Stimulated activated naive CD8-positive, alpha-beta T cell treated with anti-CD3 and anti-CD28 coated beads, Interleukin-15, amount 100 ng/mL, for 72 hours (primary cell): ENCODE measurements around the gene EIF2S2.

Experiments used
- ATAC-seq: fragments of 150-1000 bp; cut with Tn5 transposase; 2 replicates; pipeline ENCODE4 v1.10.0; 2021; ENCODE audit warnings: mild to moderate bottlenecking, moderate library complexity
- DNase-seq, 2 donors: peaks; one replicate each; pipeline ENCODE4 v3.0.0; 2021 to 2022
- H3K27ac Mint-ChIP-seq, 2 donors: one replicate each; pipeline ENCODE4 v1.8.0; 2022; ENCODE audit warnings: mild to moderate bottlenecking in 2 of 2, mixed read lengths in 2 of 2, moderate library complexity in 2 of 2
- H3K27me3 Mint-ChIP-seq: one replicate; pipeline ENCODE4 v1.8.0; 2022; ENCODE audit warnings: mixed read lengths
- H3K4me1 Mint-ChIP-seq: one replicate; pipeline ENCODE4 v1.8.0; 2022; ENCODE audit warnings: mild to moderate bottlenecking, mixed read lengths
- H3K4me3 Mint-ChIP-seq, 2 donors: one replicate each; pipeline ENCODE4 v1.8.0; 2022; ENCODE audit warnings: mild to moderate bottlenecking in 2 of 2, mixed read lengths in 2 of 2, moderate library complexity in 1 of 2
- H3K9me3 Mint-ChIP-seq, 2 donors: one replicate each; pipeline ENCODE4 v1.8.0; 2022; ENCODE audit warnings: mixed read lengths in 2 of 2

The EIF2S2 gene

DNA sequence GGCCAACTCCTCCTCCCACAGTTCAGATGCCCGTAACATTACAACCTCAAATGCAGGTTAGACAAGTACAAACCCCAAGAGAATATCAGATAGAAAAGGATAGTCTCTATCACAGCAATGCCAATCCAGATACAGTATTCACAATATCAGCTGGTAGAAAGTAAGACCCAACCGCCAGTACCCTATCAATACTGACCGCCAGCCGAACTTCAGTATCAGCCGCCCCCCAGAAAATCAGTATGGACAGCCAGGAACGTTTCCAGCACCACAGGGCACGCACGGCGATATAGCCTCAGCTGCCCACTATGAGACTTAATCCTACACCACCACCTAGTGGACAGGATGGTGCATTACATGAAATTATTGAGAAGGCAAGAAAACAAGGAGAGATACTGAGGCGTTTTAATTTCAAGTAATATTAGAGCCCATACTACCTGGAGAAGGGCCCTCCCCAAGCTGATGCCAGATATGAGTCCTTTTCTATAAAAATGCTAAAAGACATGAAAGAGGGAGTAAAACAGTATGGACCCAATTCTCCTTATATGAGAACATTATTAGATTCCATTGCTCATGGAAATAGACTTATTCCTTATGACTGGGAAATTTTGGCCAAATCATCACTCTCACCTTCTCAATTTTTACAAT is 17.6 kb upstream of the EIF2S2 start:
- Mint-ChIP-seq H3K9me3 (no peaks in the 10 kb centered on the region), H3K4me1 (peaks cover 7% of the 10 kb centered on the region), H3K27ac (no peak overlapping the region), H3K27me3 (peaks cover 19% of the 10 kb centered on the region), H3K4me3 (peak overlapping the region in 1 of 2 donors; percentile 16)
- ATAC-seq (peak; percentile 84), DNase-seq (peak; percentile 56 to 62)

DNA sequence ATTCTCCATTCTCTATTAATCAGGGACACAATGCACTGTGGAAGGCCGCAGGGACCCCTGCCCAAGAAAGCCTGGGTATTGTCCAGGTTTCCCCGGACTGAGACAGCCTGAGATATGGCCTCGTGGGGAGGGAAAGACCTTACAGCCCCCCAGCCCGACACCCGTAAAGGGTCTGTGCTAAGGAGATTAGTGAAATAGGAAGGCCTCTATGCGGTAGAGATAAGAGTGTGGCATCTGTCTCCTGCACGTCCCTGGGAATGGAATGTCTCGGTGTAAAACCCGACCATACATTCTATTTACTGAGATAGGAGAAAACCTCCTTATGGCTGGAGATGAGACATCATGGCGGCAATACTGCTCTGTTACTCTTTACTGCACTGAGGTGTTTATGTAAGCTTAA is 15.7 kb upstream of the EIF2S2 start:
- no peak for ATAC-seq
- Mint-ChIP-seq H3K27ac (no peak overlapping the region), H3K9me3 (no peaks in the 10 kb centered on the region), H3K4me1 (peaks cover 14% of the 10 kb centered on the region), H3K4me3 (no peak overlapping the region), H3K27me3 (peaks cover 19% of the 10 kb centered on the region)
- DNase-seq = no peak

DNA sequence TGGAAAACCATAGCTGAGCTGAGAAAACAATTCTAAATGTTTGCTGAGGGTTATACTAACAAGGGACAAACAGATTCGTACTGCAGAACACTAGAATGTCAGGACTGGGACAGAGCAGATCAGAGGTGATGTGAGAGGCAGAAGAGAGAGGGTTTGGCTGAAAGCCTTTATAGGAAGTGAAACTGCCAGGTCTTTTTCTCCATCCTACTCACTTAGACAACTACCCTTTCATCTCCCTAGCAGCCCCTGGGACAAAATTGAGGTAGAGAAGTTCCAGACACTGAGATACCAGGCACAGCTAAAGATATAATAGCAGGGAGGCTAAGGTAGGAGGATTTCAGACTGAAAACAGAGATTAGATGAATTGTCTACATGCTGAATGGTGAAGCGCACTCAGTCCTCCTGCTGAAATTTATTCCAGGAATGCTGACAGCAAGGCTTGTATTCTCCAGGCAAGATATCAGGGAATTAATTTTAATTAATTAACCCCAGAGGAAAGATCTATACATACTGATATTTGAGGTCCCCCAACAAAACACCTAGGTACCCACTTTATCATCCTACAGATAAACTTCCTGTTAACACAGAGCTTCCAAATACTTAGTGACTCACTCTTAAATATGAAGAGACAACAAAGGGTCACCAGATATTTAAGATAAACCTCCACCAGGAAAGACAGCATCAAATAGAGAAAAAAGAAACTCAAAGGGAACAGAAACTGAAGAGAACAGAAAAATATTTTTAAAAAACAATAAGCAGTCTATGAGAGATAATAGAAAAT is 12.6 kb upstream of the EIF2S2 start:
- ATAC-seq = no peak
- peaks cover 14% of the 10 kb centered on the region for H3K4me1 Mint-ChIP-seq
- H3K27me3 Mint-ChIP-seq = peaks cover 19% of the 10 kb centered on the region
- no peak for DNase-seq
- peak overlapping the region in 1 of 2 donors; percentile 1 for H3K27ac Mint-ChIP-seq
- H3K4me3 Mint-ChIP-seq = no peak overlapping the region
- H3K9me3 Mint-ChIP-seq = no peaks in the 10 kb centered on the region

DNA sequence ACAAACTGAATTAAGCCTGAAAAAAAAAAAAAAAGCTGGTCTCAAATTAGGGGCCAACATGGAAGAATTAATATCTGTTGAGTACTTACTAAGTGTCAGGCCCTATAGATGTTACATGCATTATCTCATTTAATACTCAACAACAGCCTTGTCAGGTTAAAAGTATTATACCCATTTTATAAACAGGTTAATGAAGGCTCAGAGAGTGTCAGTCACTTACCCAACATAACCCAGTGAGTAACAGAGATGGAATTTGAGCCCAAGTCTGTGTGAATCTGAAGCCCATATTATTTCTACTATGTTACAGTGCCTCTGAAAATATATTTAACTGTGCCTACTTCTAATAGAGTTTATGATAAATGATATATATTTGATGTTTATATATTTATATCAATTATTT is 11.3 kb upstream of the EIF2S2 start:
- Mint-ChIP-seq H3K27me3 (peaks cover 19% of the 10 kb centered on the region), H3K9me3 (no peaks in the 10 kb centered on the region), H3K27ac (no peak overlapping the region), H3K4me1 (peaks cover 14% of the 10 kb centered on the region), H3K4me3 (no peak overlapping the region)
- no peak for DNase-seq
- no peak for ATAC-seq

DNA sequence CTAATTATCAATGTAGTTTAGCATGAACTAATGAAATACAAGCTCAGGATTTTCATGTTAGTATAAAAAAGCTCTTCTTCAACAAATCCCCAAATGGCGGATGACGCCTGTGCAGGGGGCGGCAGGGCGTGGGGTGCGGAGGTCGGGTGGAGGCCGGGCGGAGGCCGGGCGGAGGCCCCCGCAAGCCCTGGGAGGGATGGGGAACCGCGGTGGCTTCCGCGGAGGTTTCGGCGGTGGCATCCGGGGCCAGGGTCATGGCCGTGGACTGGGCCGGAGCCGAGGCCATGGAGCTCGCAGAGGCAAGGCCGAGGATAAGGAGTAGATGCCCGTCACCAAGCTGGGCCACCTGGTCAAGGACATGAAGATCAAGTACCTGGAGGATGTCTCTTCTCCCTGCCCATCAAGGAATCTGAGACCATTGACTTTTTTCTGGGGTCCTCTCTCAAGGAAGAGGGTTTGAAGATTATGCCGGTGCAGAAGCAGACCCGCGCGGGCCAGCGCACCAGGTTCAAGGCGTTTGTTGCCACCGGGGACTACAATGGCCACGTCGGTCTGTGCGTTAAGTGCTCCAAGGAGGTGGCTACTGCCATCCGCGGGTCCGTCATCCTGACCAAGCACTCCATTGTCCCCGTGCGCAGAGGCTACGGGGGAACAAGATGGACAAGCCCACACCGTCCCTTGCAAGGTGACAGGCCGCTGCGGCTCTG is 10.4 kb upstream of the EIF2S2 start:
- H3K4me3 Mint-ChIP-seq = no peak overlapping the region
- H3K4me1 Mint-ChIP-seq = peaks cover 14% of the 10 kb centered on the region
- H3K27ac Mint-ChIP-seq = no peak overlapping the region
- peaks cover 19% of the 10 kb centered on the region for H3K27me3 Mint-ChIP-seq
- DNase-seq = no peak
- no peak for ATAC-seq
- H3K9me3 Mint-ChIP-seq = no peaks in the 10 kb centered on the region

DNA sequence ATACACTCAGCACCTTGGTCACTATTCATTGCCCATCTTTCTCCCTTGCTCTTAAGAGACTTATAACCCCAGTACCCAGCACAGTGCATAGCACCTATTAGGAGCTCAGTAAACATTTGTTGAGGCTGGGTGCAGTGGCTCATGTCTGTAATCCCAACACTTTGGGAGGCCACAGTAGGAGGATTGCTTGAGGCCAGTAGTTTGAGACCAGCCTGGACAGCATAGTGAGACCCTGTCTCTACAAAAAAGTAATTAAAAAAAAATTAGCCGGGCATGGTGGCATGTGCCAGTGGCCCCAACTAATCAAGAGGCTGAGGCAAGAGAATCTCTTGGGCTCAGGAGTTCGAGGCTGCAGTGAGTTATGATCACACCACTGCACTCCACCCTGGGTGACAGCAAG is 8.2 kb upstream of the EIF2S2 start:
- no peak for ATAC-seq
- Mint-ChIP-seq H3K27ac (no peak overlapping the region), H3K4me1 (peaks cover 13% of the 10 kb centered on the region), H3K4me3 (no peak overlapping the region), H3K9me3 (no peaks in the 10 kb centered on the region), H3K27me3 (no peaks in the 10 kb centered on the region)
- no peak for DNase-seq

DNA sequence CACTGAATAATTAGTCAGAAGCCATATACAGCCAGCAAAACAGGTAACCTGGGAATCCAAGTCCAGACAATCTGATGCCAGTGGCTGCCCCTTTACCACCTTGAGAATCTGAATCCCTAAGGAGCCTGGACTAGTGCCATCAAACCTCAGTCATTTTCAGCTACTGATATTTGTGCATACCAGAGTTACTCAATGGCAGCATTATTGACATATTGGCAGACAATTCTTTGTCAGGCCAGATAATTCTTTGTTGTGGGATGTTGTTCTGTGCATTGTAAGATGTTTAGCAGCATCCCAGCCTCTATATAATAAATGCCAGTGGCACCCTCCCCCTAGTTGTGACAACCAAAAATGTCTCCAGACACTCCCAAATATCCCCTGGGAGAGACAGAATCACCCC is 3.2 kb upstream of the EIF2S2 start:
- H3K9me3 Mint-ChIP-seq = no peaks in the 10 kb centered on the region
- H3K4me3 Mint-ChIP-seq = no peak overlapping the region
- H3K27ac Mint-ChIP-seq = no peak overlapping the region
- ATAC-seq = no peak
- no peaks in the 10 kb centered on the region for H3K27me3 Mint-ChIP-seq
- H3K4me1 Mint-ChIP-seq = peaks cover 13% of the 10 kb centered on the region
- DNase-seq = no peak

DNA sequence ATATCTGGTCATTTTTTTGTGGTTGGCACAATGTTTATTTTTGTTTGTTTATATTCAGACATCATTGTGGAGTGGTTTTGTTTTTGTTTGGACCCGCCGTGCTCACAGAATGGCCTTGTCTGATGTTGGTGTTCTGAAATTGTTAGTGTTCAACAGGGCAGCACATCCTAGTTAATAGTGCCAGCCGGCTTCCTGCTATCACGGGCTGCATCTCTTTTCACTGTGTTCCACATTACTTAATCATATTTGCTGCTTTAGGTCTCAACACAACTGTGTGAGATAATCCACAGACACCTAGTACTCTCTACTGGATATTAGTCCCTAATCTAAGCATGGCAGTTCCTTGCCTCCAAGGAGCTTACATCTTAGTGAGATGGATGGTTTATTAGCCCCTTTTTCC is 2.8 kb upstream of the EIF2S2 start:
- H3K9me3 Mint-ChIP-seq = no peaks in the 10 kb centered on the region
- H3K27ac Mint-ChIP-seq = peak overlapping the region in 1 of 2 donors; percentile 35
- H3K4me1 Mint-ChIP-seq = peaks cover 17% of the 10 kb centered on the region
- no peaks in the 10 kb centered on the region for H3K27me3 Mint-ChIP-seq
- no peak for DNase-seq
- H3K4me3 Mint-ChIP-seq = no peak overlapping the region
- ATAC-seq = no peak

DNA sequence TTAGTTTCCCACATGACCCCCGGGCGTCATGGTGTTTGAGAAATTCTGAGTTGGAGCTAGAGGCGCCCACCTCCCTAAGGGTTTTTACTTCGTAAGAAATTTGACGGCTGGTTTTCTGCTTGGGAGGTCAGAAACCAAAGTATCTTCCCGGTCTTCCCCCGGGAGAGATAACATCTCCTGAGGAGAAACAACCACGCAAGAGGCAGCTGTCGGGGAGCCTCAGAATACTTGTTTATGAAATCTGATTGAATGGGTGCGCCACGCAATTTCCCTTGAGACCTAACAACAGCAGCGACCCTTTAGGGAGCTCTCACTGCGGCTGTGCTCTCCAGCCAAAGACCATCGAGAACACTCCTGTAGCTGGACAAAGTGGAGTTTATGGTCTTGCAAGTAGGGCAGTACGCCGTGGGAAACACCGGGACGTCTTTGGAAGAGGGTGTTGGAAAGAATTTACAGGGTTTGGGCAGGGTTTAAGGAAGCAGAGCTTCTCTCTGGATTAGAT is 608 bp upstream of the EIF2S2 start:
- Mint-ChIP-seq H3K27me3 (no peaks in the 10 kb centered on the region), H3K27ac (peak overlapping the region; percentile 100), H3K4me3 (peak overlapping the region; percentile 90 to 92), H3K9me3 (no peaks in the 10 kb centered on the region), H3K4me1 (peaks cover 39% of the 10 kb centered on the region)
- DNase-seq (peak in 1 of 2 donors; percentile 30), ATAC-seq (no peak)

DNA sequence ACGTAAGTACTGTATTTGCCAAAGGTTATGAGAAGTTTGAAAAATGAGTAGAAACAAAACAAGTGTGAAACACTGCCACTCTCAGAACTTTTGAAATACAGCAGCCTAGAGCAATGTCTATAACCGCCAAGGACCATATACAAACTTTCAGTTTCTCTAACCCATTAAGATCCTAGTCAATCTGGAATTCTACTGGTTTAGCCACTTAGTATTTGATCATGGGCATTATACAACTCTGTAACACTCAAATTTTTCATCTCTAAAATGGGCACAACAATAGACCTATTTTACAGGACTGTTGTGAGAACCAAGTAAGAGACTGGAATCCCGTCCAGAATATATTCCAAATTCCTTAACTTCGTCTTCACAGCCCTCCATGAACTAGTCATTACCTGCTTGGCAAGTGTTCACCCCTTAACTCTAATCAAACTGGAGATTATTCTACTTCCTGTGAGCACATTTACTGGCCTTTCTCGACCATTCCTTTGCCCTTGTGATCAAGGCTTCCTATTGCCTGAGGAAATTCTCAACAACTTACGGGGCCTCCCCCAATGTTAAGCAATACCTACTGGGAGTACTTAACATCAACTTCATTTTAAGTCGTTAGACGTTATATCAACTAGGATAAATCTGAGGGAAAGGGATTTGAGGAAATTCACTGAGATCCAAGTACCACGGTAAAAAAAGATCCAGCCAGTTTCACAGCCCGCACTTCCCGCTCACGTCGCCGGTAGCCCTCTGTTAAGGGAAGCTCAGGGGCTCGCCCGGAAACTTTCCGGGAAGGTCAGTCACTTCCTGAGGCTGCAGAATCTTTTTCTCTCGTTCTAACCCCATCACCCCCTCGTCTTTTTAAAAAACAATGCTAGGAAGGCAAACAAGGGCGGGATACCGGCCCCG is 1.1 kb downstream of the EIF2S2 start:
- Mint-ChIP-seq H3K27ac (peak overlapping the region; percentile 100), H3K27me3 (no peaks in the 10 kb centered on the region), H3K9me3 (no peaks in the 10 kb centered on the region), H3K4me1 (peaks cover 55% of the 10 kb centered on the region), H3K4me3 (peak overlapping the region; percentile 90 to 92)
- DNase-seq (peak in 1 of 2 donors; percentile 15), ATAC-seq (peak; percentile 6)

DNA sequence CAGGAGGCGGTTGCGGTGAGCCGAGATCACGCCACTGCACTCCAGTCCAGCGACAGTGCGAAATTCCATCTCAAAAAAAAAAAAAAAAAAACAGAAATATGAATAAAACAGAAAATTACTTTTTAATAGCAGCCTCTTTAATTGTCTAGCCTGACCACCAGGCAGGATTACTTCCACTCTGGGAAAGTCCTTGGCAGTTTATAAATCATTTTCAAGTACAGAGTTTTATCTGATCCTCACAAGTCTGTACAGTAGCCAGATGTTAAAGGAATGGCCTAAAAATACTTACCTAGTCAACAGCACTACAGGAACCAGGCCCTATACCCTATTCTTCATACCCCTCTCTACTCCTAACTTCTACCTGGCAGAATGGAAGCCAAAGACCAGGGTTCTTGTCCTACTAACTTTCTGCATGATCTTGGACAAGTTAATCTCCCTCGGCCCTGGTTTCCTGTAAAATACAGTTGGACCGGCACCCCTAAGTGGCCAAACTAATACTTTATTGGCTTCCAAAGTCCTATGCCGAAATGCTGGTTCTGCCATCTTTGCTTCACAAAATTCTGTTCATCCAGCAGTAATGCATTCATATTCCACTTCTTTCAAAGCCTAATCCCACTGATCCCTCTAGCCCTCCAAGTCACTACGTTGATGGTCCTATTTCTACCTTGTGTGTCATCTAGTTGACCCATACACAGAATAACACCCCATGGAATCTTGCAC is 1.9 kb downstream of the EIF2S2 start:
- DNase-seq (no peak), ATAC-seq (no peak)
- Mint-ChIP-seq H3K4me1 (peaks cover 63% of the 10 kb centered on the region), H3K9me3 (no peaks in the 10 kb centered on the region), H3K27ac (peak overlapping the region; percentile 100), H3K4me3 (peak overlapping the region; percentile 90 to 92), H3K27me3 (no peaks in the 10 kb centered on the region)

DNA sequence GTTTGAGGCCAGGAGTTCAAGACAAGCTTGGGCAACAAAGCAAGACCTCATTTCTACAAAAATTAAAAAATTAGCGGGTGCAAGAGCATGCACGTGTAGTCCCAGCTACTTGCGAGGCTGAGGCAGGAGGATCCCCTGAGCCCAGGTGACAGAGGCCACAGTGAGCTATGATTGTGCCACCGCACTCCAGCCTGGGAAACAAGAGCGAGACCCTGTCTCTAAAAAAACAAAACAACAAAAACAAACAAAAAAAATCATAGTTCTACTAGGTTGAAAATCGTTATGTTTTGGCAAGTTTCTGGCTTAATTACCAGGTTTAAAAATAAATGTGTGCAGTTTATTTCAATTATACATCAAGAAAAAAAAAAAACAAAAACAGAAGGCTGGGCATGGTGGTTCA is 2.6 kb downstream of the EIF2S2 start:
- Mint-ChIP-seq H3K9me3 (no peaks in the 10 kb centered on the region), H3K27ac (peak overlapping the region in 1 of 2 donors; percentile 86), H3K27me3 (no peaks in the 10 kb centered on the region), H3K4me3 (peak overlapping the region; percentile 90 to 92), H3K4me1 (peaks cover 71% of the 10 kb centered on the region)
- DNase-seq (no peak), ATAC-seq (no peak)

DNA sequence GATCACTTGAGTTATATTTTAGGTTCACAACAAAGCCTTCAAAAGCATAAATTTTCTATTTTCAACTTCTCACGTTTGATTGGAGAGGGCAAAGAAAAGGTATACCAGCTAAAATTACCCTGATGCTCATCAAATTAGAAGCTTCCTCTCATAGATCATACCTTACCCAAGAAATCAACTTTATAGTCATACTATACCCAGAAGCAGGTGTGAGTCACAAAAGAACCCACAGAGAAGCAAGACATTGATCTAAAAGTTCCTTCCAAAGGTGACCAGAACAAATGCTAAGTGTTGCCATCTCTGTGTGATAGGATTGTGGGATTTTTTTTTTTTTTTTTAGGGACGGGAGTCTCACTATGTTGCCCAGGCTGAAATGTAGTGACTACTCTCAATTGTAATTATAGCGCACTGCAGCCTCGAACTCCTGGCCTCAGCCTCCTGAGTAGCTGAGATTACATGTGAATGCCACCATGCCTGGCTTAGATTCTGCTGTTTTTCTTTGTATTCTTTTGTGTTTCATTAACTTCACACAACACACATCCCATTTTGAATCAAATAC is 3.3 kb downstream of the EIF2S2 start:
- H3K27me3 Mint-ChIP-seq = no peaks in the 10 kb centered on the region
- DNase-seq (no peak), ATAC-seq (peak; percentile 35)
- H3K27ac Mint-ChIP-seq = peak overlapping the region; percentile 86 to 88
- peak overlapping the region; percentile 90 to 92 for H3K4me3 Mint-ChIP-seq
- H3K9me3 Mint-ChIP-seq = no peaks in the 10 kb centered on the region
- H3K4me1 Mint-ChIP-seq = peaks cover 78% of the 10 kb centered on the region

DNA sequence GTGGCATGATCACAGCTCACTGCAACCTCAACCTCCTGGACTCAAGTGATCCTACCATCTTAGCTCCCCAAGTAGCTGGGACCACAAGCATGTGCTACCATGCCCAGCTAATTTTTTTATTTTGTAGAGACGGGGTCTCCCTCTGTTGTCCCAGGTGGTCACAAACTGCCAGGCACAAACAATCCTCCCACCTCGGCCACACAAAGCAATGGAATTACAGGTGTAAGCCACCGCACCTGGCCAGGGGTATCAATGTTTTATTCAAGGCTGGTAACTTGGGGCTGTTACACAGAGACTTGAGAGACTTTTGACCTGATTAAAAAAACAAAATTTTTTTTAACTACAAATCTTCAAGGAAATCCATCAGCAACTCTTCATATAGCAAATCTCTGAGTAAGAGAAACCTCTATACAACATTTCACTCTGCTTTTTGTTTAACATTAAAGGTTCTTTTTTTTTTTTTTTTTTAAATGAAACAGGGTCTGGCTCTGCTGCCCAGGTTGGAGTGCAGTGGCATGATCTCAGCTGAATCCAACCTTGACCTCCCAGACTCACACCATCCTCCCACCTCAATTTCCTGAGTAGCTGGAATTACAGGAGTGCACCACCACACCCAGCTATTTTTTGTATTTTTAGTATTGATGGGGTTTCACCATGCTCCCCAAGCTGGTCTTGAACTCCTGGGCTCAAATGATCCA is 5.9 kb downstream of the EIF2S2 start:
- no peak for ATAC-seq
- Mint-ChIP-seq H3K4me3 (peak overlapping the region; percentile 42 to 54), H3K27me3 (no peaks in the 10 kb centered on the region), H3K4me1 (peaks cover 92% of the 10 kb centered on the region), H3K27ac (peak overlapping the region; percentile 6 to 50), H3K9me3 (no peaks in the 10 kb centered on the region)
- no peak for DNase-seq
